GM18519 (cell line): ENCODE measurements around the gene CD164L2.

Source experiments
- ATAC-seq: cut with Tn5 transposase; IDR thresholded peaks from one replicate; pipeline ENCODE4 v1.9.1; 2021; ENCODE audit warnings: mild to moderate bottlenecking, moderate library complexity; ENCODE audit not compliant: unreplicated experiment, low FRiP score

Gene CD164L2

GRCh38 chr1:27349784-27350662, 33.1 kb downstream of the CD164L2 start:
- no peak for ATAC-seq

GRCh38 chr1:27348861-27349783, 34.0 kb downstream of the CD164L2 start:
- ATAC-seq = no peak

GRCh38 chr1:27346991-27347624, 36.0 kb downstream of the CD164L2 start:
- ATAC-seq = no peak

GRCh38 chr1:27346357-27346756, 36.8 kb downstream of the CD164L2 start:
- no peak for ATAC-seq

GRCh38 chr1:27345272-27345671, 37.9 kb downstream of the CD164L2 start:
- ATAC-seq = no peak

GRCh38 chr1:27343639-27344025, 39.5 kb downstream of the CD164L2 start:
- no peak for ATAC-seq

DNA sequence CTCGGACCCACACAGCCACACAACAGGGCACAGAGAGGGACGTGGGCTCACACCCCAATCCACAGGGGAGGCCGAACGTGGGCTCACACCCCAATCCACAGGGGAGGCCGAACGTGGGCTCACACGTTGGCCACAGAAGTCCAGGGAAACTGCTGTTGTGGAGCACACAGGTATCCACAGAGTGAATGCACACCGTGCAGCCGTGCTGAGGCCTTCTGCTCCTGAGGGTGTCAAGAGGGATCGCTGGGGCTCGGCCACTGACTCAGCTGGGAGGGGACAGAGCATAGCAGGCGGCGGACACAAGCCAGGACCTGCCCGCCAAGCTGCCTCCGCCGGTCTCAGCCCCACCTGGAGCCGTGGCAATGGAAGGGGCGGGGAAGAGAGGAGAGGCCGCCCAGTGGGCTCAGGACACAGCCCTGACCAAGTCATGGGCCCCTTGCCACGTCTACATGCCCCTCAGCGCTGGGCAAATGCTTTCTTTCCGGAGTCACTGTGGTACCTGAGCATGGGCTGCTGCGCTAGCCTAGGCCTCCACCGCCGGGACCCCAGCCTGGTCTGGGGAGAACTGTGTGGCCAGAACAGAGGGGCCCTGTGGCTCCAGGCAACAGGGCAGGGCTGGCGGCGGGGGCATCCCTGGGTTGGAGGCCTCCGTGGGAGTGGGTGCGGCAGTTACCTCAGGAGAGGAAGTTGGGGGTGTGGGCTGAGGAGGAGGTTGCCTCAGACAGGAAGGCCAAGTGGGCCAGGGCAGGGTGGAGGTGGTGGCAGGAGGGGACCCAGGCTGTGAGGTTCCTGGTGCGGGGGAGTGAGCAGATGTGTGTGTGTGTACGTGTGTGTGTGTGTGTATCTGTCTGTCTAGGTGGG, 40.1 kb downstream of the CD164L2 start:
- no peak for ATAC-seq

DNA sequence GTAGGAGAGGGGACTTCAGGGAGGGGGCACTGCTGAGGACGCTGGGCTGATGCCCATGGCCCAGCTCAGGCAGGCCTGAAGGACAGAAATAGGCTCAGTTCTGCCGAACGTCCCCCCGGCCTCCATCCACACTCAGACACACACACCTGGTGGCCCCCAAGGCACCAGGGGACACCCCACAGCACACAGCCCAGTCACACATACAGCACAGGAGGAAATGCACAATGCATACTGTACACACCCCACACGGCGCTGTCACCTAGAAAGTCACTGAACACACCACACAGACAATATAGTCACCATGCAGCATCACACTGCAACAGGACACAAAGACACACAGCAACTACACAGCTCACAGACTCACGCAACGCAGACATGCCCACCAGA, 40.7 kb downstream of the CD164L2 start:
- ATAC-seq = no peak

GRCh38 chr1:27341525-27342252, 41.4 kb downstream of the CD164L2 start, which contains the start of gene SYTL1:
Gene SYTL1, plus strand, starts transcription at chr1:27342022. Its CDS starts 3,313 bp downstream, at chr1:27345335.
- no peak for ATAC-seq

DNA sequence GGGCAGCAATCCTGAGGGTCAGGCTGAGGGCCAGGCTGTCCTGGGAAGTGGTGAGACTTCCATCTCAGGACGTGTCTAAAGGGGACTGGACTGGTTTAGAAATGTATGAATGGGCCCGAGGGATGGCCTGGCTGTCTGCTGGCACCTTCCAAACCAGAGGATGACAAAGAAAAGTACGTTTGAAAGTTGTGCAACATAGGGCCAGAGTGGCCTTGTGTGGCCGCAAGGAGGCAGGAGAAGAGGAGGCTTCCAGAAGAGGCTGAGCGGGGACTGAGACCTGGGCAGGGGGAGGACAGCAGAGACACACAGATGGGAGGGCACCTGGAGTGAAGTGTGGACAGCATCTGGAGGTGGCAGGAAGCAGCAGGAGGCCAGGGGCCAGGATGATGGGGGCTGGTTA, 43.9 kb downstream of the CD164L2 start:
- no peak for ATAC-seq

DNA sequence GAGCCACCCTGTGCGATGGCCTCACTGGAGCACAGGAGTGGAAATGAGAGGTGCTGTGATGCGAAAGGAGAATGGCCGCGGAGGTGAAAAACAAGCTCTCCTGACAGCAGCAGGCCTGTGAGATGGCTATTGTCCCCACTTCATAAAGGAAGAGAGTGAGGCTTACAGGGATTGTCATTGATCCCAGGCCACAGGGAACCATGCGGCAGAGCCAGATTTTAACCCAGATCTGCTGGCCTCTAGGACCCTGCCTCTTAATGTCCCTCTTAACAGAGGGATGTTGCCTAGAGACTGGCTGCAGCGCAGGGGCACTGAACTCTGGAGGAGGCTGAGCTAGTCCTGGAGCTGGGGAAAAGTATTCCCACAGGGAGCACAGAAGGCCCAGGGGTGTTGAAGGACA, 44.4 kb downstream of the CD164L2 start:
- ATAC-seq = no peak

DNA sequence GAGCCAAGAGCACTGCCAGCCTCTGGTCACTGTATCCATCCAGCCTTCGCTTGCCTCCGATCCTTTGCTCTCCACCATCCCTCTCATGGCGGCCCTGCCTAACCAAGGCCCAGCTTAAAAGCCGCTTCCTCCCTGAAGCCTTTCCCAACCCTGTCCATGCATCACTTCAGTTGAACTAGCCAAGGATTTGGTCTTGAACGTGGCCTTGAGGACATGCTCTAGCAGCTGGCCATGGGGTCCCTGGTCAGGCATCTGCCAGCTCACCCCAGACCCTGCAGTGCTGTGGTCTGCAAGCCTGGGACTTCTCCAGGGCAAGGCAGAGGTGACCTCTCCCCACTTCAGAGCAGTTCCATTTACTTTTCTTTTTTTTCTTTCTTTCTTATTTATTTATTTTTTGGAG, 46.4 kb downstream of the CD164L2 start:
- ATAC-seq = no peak

GRCh38 chr1:27335506-27336422, 47.4 kb downstream of the CD164L2 start:
- no peak for ATAC-seq

DNA sequence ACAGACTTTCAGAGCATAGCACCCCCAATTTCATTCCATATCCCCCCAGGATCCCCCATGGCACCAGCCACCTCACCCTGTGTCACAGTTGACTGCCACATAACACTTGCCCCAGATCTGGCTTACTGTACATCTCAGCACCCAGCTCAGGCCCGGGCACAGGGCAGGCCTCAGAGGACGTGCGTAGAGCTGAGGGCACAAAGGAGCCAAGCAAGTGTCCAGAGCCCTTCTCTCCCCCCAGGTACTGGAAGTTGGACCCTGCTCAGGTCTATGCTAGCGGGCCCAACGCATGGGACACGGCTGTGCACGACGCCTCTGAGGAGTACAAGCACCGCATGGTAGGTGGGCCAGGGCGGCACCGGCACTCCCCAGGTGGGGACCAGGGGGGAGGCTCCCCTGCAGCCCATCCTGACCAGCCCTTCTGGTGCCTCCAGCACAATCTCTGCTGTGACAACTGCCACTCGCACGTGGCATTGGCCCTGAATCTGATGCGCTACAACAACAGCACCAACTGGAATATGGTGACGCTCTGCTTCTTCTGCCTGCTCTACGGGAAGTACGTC, 49.3 kb downstream of the CD164L2 start:
- no peak for ATAC-seq

- no peak for ATAC-seq
Measured at GRCh38 chr1:27332536-27333281, 50.4 kb downstream of the CD164L2 start.

GRCh38 chr1:27331922-27332321, 51.2 kb downstream of the CD164L2 start:
- no peak for ATAC-seq

- no peak for ATAC-seq
Measured at GRCh38 chr1:27331426-27331825, 51.7 kb downstream of the CD164L2 start.
